Measurements from ENCODE around the gene SPC25. TPM values are rescaled to one million over a fixed set of nuclear protein-coding genes. Genes with fewer than 3 reads are reported as not detected.

The SPC25 gene
- total and polyA plus RNA-seq, 10 of the 15 experiments (the other 5 are each of a cell fraction or from before 2014, with no cell fraction given): 18.7 to 61.5 (median 32.0) TPM

DNA sequence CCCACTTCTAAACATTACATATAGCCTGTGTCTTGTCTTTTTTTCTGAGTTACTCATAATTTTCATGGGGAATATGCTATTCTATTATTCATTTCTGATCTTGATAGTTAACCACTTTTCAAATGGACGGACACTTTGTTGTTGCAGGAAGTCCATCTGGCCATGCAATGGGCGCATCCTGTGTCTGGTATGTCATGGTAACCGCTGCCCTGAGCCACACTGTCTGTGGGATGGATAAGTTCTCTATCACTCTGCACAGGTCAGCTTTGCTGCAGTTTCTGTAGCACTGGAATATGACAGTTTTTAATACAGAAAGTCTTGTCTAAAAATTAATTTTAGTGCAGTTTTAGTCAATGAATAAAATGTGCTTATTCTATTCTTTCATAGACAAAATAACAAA lies 14.1 kb upstream of the SPC25 start:
- no peak overlapping the region for H3K9ac ChIP-seq (ENCODE audit: control insufficient read depth, insufficient read depth, low read length)
- RAD21 ChIA-PET (ENCODE audit: unreplicated experiment): no interaction called here
- H3K4me3 ChIP-seq: no peak overlapping the region
- POLR2A ChIA-PET: no interaction called here
- no peak overlapping the region for H2AFZ ChIP-seq (ENCODE audit: control insufficient read depth, low read depth, low read length)
- TF ChIP-seq, protein P1, sequence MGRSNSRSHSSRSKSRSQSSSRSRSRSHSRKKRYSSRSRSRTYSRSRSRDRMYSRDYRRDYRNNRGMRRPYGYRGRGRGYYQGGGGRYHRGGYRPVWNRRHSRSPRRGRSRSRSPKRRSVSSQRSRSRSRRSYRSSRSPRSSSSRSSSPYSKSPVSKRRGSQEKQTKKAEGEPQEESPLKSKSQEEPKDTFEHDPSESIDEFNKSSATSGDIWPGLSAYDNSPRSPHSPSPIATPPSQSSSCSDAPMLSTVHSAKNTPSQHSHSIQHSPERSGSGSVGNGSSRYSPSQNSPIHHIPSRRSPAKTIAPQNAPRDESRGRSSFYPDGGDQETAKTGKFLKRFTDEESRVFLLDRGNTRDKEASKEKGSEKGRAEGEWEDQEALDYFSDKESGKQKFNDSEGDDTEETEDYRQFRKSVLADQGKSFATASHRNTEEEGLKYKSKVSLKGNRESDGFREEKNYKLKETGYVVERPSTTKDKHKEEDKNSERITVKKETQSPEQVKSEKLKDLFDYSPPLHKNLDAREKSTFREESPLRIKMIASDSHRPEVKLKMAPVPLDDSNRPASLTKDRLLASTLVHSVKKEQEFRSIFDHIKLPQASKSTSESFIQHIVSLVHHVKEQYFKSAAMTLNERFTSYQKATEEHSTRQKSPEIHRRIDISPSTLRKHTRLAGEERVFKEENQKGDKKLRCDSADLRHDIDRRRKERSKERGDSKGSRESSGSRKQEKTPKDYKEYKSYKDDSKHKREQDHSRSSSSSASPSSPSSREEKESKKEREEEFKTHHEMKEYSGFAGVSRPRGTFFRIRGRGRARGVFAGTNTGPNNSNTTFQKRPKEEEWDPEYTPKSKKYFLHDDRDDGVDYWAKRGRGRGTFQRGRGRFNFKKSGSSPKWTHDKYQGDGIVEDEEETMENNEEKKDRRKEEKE (IDR thresholded peaks at IDR 0.05): no peak
- TF ChIP-seq, protein P2, sequence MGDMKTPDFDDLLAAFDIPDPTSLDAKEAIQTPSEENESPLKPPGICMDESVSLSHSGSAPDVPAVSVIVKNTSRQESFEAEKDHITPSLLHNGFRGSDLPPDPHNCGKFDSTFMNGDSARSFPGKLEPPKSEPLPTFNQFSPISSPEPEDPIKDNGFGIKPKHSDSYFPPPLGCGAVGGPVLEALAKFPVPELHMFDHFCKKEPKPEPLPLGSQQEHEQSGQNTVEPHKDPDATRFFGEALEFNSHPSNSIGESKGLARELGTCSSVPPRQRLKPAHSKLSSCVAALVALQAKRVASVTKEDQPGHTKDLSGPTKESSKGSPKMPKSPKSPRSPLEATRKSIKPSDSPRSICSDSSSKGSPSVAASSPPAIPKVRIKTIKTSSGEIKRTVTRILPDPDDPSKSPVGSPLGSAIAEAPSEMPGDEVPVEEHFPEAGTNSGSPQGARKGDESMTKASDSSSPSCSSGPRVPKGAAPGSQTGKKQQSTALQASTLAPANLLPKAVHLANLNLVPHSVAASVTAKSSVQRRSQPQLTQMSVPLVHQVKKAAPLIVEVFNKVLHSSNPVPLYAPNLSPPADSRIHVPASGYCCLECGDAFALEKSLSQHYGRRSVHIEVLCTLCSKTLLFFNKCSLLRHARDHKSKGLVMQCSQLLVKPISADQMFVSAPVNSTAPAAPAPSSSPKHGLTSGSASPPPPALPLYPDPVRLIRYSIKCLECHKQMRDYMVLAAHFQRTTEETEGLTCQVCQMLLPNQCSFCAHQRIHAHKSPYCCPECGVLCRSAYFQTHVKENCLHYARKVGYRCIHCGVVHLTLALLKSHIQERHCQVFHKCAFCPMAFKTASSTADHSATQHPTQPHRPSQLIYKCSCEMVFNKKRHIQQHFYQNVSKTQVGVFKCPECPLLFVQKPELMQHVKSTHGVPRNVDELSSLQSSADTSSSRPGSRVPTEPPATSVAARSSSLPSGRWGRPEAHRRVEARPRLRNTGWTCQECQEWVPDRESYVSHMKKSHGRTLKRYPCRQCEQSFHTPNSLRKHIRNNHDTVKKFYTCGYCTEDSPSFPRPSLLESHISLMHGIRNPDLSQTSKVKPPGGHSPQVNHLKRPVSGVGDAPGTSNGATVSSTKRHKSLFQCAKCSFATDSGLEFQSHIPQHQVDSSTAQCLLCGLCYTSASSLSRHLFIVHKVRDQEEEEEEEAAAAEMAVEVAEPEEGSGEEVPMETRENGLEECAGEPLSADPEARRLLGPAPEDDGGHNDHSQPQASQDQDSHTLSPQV (IDR thresholded peaks at IDR 0.05): no peak
- TF ChIP-seq MTA3 (IDR thresholded peaks at IDR 0.05; ENCODE audit: borderline replicate concordance, low read length) (no peak), GABPA (IDR thresholded peaks at IDR 0.05; ENCODE audit: low read depth) (no peak), PAX5 (IDR thresholded peaks at IDR 0.05; ENCODE audit: borderline replicate concordance, low read depth, low read length) (no peak), NRF1 (conservative IDR thresholded peaks at IDR 0.05; ENCODE audit: low read depth, low read length) (no peak), GATAD2B (conservative IDR thresholded peaks at IDR 0.05; ENCODE audit: low read depth) (no peak), BCL11A (IDR thresholded peaks at IDR 0.05; ENCODE audit: low read depth, low read length) (no peak), TAF1 (IDR thresholded peaks at IDR 0.05; ENCODE audit: borderline replicate concordance, low read depth, low read length) (no peak), ETV6 (conservative IDR thresholded peaks at IDR 0.05 in 1 of 2, IDR thresholded peaks at IDR 0.05 in 1 of 2; ENCODE audit: borderline replicate concordance in 1 of 2, low read depth in 1 of 2) (no peak)
- TF ChIP-seq, protein P3, sequence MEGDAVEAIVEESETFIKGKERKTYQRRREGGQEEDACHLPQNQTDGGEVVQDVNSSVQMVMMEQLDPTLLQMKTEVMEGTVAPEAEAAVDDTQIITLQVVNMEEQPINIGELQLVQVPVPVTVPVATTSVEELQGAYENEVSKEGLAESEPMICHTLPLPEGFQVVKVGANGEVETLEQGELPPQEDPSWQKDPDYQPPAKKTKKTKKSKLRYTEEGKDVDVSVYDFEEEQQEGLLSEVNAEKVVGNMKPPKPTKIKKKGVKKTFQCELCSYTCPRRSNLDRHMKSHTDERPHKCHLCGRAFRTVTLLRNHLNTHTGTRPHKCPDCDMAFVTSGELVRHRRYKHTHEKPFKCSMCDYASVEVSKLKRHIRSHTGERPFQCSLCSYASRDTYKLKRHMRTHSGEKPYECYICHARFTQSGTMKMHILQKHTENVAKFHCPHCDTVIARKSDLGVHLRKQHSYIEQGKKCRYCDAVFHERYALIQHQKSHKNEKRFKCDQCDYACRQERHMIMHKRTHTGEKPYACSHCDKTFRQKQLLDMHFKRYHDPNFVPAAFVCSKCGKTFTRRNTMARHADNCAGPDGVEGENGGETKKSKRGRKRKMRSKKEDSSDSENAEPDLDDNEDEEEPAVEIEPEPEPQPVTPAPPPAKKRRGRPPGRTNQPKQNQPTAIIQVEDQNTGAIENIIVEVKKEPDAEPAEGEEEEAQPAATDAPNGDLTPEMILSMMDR (IDR thresholded peaks at IDR 0.05 in 2 of 3, conservative IDR thresholded peaks at IDR 0.05 in 1 of 3; ENCODE audit: control insufficient read depth in 2 of 3, extremely low read depth in 1 of 3, insufficient read depth in 1 of 3, low read depth in 3 of 3, low read length in 3 of 3): no peak
- TF ChIP-seq, protein P4, sequence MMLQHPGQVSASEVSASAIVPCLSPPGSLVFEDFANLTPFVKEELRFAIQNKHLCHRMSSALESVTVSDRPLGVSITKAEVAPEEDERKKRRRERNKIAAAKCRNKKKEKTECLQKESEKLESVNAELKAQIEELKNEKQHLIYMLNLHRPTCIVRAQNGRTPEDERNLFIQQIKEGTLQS (IDR thresholded peaks at IDR 0.05; ENCODE audit: borderline replicate concordance, extremely low read depth, low read depth, low read length): no peak
- H4K20me1 ChIP-seq (ENCODE audit: control insufficient read depth, insufficient read depth): no peaks in the 10 kb centered on the region
- in situ Hi-C loops (cut with MboI): no loop called here
- H3K9me3 ChIP-seq (replicated peaks; ENCODE audit: control insufficient read depth, insufficient read depth, low read length): no peaks in the 10 kb centered on the region
- FAIRE-seq (no peak), DNase-seq (ENCODE audit: low read depth, low spot score) (no peak), ATAC-seq (no peak)
- no peaks in the 10 kb centered on the region; a peak in 1 of 4 replicates for H3K27me3 ChIP-seq (replicated peaks in 1 of 2; ENCODE audit: control insufficient read depth in 2 of 2, insufficient read depth in 2 of 2, low read length in 1 of 2)
- no peaks in the 10 kb centered on the region for H3K4me1 ChIP-seq (ENCODE audit: control insufficient read depth, insufficient read depth, low read length)
- CTCF ChIA-PET: no interaction called here
- 63% methylated on average over 3 of the region's 3 CpGs for WGBS (ENCODE audit: insufficient coverage, insufficient replicate concordance, low lambda C conversion rate, missing lambda C conversion rate)
- BruUV-seq (replicated peaks): no TSS peak
- no peak overlapping the region for H3K4me2 ChIP-seq (ENCODE audit: control insufficient read depth, insufficient read depth)
- no peaks in the 10 kb centered on the region for H3K36me3 ChIP-seq (ENCODE audit: control insufficient read depth in 2 of 2, insufficient read depth in 2 of 2, low read length in 1 of 2)
- H3K27ac ChIP-seq (ENCODE audit: control insufficient read depth, insufficient read depth): no peak overlapping the region
- intact Hi-C loops (cut with micrococcal nuclease; ENCODE audit: unreplicated experiment): no loop called here
- SMC1A ChIA-PET (ENCODE audit: uncharacterized antibody, unreplicated experiment): no interaction called here
- no peaks in the 10 kb centered on the region for H3K79me2 ChIP-seq (ENCODE audit: control insufficient read depth, insufficient read depth, low read length)
